Mesenchymal stem cell (in vitro differentiated cells and primary cell): ENCODE results near the gene SOCS3.

Experiments
- DNase-seq: peaks from one replicate; pipeline ENCODE4 v3.0.0-alpha.2; 2013
- H2AFZ ChIP-seq: one replicate; pipeline ENCODE4 v1.6.1; 2013; ENCODE audit warnings: low read depth, mild to moderate bottlenecking, control low read depth, inconsistent platforms, low read length, moderate library complexity
- H2AK5ac ChIP-seq: 2 replicates; pipeline ENCODE4 v1.6.1; 2013; ENCODE audit warnings: low read length, moderate library complexity, mild to moderate bottlenecking, inconsistent platforms; ENCODE audit not compliant: severe bottlenecking
- H2BK120ac ChIP-seq: one replicate; pipeline ENCODE4 v1.6.1; 2013; ENCODE audit warnings: low read depth, mild to moderate bottlenecking, inconsistent platforms, low read length, moderate library complexity
- H2BK12ac ChIP-seq, 2 experiments: one replicate each; pipeline ENCODE4 v1.6.1; 2013; ENCODE audit warnings: inconsistent platforms in 2 of 2, low read length in 2 of 2, mild to moderate bottlenecking in 2 of 2, moderate library complexity in 2 of 2, control low read depth in 1 of 2
- H2BK15ac ChIP-seq: one replicate; pipeline ENCODE4 v1.6.1; 2013; ENCODE audit warnings: mild to moderate bottlenecking, low read depth, inconsistent platforms; ENCODE audit not compliant: poor library complexity, severe bottlenecking
- H2BK5ac ChIP-seq: 2 replicates; pipeline ENCODE4 v1.6.1; 2013; ENCODE audit warnings: low read depth, mild to moderate bottlenecking, low read length, control low read depth, inconsistent platforms; ENCODE audit not compliant: poor library complexity, severe bottlenecking
- H3K14ac ChIP-seq, 2 experiments: one replicate each; pipeline ENCODE4 v1.6.1; 2013; ENCODE audit warnings: inconsistent platforms in 2 of 2, low read length in 2 of 2, control low read depth in 1 of 2, mild to moderate bottlenecking in 1 of 2, moderate library complexity in 1 of 2
- H3K18ac ChIP-seq, 2 experiments: one replicate each; pipeline ENCODE4 v1.6.1; 2013; ENCODE audit warnings: inconsistent platforms in 2 of 2, low read length in 2 of 2, control low read depth in 1 of 2, low read depth in 1 of 2, mild to moderate bottlenecking in 1 of 2
- H3K23ac ChIP-seq, 2 experiments: one replicate each; pipeline ENCODE4 v1.6.1; 2013; ENCODE audit warnings: inconsistent platforms in 2 of 2, low read length in 2 of 2, mild to moderate bottlenecking in 2 of 2, moderate library complexity in 2 of 2, control low read depth in 1 of 2
- H3K27ac ChIP-seq: 2 replicates; pipeline ENCODE4 v1.5.1; 2013; ENCODE audit warnings: mild to moderate bottlenecking, moderate library complexity, low read length, control low read depth, inconsistent platforms; ENCODE audit not compliant: poor library complexity, severe bottlenecking
- H3K27me3 ChIP-seq, 2 experiments: 2 replicates each; pipeline versions ENCODE4 v1.6.1 to v1.7.0; 2013; ENCODE audit warnings: low read length in 2 of 2, mild to moderate bottlenecking in 2 of 2, moderate library complexity in 2 of 2, control low read depth in 1 of 2, inconsistent platforms in 1 of 2; ENCODE audit not compliant: control insufficient read depth in 1 of 2, insufficient read depth in 1 of 2
- H3K36me3 ChIP-seq, 2 experiments: 2 replicates each; pipeline versions ENCODE4 v1.6.1 to v1.7.0; 2013; ENCODE audit warnings: low read length in 2 of 2, control low read depth in 1 of 2, inconsistent platforms in 1 of 2, low read depth in 1 of 2, mild to moderate bottlenecking in 1 of 2; ENCODE audit not compliant: insufficient read depth in 2 of 2, control insufficient read depth in 1 of 2
- H3K4ac ChIP-seq, 2 experiments: one replicate each; pipeline ENCODE4 v1.6.1; 2013; ENCODE audit warnings: inconsistent platforms in 2 of 2, low read length in 2 of 2, mild to moderate bottlenecking in 2 of 2, moderate library complexity in 2 of 2, control low read depth in 1 of 2, low read depth in 1 of 2
- H3K4me1 ChIP-seq: 2 replicates; pipeline ENCODE4 v1.6.1; 2013; ENCODE audit warnings: low read depth, low read length, control low read depth; ENCODE audit not compliant: control insufficient read depth, insufficient read depth
- H3K4me2 ChIP-seq: 2 replicates; pipeline ENCODE4 v1.6.1; 2013; ENCODE audit warnings: low read length, mild to moderate bottlenecking, inconsistent platforms; ENCODE audit not compliant: poor library complexity, severe bottlenecking
- H3K4me3 ChIP-seq, 2 experiments: 2 replicates each; pipeline versions ENCODE4 v1.5.1 to v1.7.0; 2013; ENCODE audit warnings: low read length in 2 of 2, mild to moderate bottlenecking in 2 of 2, control low read depth in 1 of 2, low read depth in 1 of 2; ENCODE audit not compliant: insufficient read depth in 1 of 2
- H3K79me1 ChIP-seq: replicated peaks from 2 replicates; pipeline ENCODE4 v1.6.1; 2013; ENCODE audit warnings: mild to moderate bottlenecking, control low read depth, low read length, inconsistent platforms; ENCODE audit not compliant: poor library complexity, severe bottlenecking
- H3K9ac ChIP-seq: 2 replicates; pipeline ENCODE4 v1.7.0; 2013; ENCODE audit warnings: mild to moderate bottlenecking, low read length, moderate library complexity
- H3K9me3 ChIP-seq: 2 replicates; pipeline ENCODE4 v1.7.0; 2013; ENCODE audit warnings: mild to moderate bottlenecking, low read length; ENCODE audit not compliant: control insufficient read depth
- H4K8ac ChIP-seq: one replicate; pipeline ENCODE4 v1.6.1; 2013; ENCODE audit warnings: inconsistent platforms, mild to moderate bottlenecking, low read length, moderate library complexity
- H4K91ac ChIP-seq: one replicate; pipeline ENCODE4 v1.6.1; 2013; ENCODE audit warnings: mild to moderate bottlenecking, low read length, inconsistent platforms
- WGBS: methylation state at CpG from one replicate; pipeline ENCODE4 v1.1.7; 2013; ENCODE audit warnings: mixed read lengths; 5-methylcytosine and 5-hydroxymethylcytosine counted together

SOCS3 gene

DNA sequence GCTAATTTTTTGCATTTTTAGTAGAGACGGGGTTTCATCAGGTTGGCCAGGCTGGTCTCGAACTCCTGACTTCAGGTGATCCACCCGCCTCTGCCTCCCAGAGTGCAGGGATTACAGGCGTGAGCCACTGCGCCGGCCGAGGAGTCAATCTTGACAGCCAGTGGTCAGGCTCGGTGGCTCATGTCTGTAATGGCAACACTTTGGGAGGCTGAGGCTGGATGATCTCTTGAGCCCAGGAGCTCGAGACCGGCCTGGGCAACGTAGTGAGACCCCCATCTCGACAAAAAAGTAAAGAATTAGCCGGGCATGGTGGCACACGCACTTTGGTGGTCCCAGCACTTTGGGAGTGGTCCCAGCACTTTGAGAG is 18.0 kb upstream of the SOCS3 start:
- Histone ChIP-seq H3K4ac (peak overlapping the region; percentile 92), H3K18ac (peak overlapping the region; percentile 74 to 99), H2BK120ac (peak overlapping the region; percentile 82), H3K36me3 (peaks cover 0 to 14% of the 10 kb centered on the region in 2 experiments), H3K14ac (no peak overlapping the region), H3K79me1 (no peaks in the 10 kb centered on the region), H2BK12ac (peak overlapping the region; percentile 67 to 87), H3K9me3 (no peaks in the 10 kb centered on the region), H2BK15ac (peak overlapping the region; percentile 92), H2BK5ac (peak overlapping the region; percentile 81), H3K4me3 (peak overlapping the region; percentile 97), H4K91ac (peak overlapping the region; percentile 99), H2AFZ (peak overlapping the region; percentile 68), H3K27ac (peak overlapping the region; percentile 82), H4K8ac (peak overlapping the region; percentile 100), H3K9ac (peak overlapping the region; percentile 99), H3K4me2 (peak overlapping the region; percentile 70), H2AK5ac (peak overlapping the region; percentile 29), H3K27me3 (no peaks in the 10 kb centered on the region), H3K23ac (no peak overlapping the region), H3K4me1 (peaks cover 40% of the 10 kb centered on the region)
- no peak for DNase-seq
- WGBS, result 75% methylated on average over 14 of the region's 14 CpGs

DNA sequence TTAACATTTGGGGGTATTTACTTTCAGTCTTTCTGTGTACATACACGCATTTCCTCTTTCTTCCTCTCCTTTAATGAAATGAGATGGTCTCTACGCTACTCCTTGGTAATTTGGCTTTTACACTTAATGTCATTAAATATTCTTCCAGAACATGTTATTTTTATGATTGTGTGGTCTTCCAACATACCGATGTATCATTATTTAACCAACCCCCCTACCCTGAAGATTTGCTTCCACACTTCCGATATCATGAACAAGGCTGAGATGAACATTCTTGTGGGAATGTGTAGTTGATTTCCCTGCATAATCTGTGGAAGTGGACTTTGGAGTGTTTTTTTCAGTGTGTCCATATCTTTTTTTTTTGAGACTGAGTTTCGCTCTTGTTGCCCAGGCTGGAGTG is 16.3 kb upstream of the SOCS3 start:
- no peak overlapping the region for H3K23ac ChIP-seq
- H2BK15ac ChIP-seq, result no peak overlapping the region
- no peak overlapping the region for H2BK12ac ChIP-seq
- H2AK5ac ChIP-seq, result no peak overlapping the region
- peaks cover 0 to 11% of the 10 kb centered on the region in 2 experiments for H3K36me3 ChIP-seq
- no peak overlapping the region for H3K4me2 ChIP-seq
- peaks cover 2% of the 10 kb centered on the region for H3K79me1 ChIP-seq
- H3K9me3 ChIP-seq, result no peaks in the 10 kb centered on the region
- peak overlapping the region; percentile 67 for H3K9ac ChIP-seq
- no peak for DNase-seq
- H3K27ac ChIP-seq, result peak overlapping the region; percentile 97
- no peak overlapping the region for H3K4ac ChIP-seq
- peaks cover 37% of the 10 kb centered on the region for H3K4me1 ChIP-seq
- H3K18ac ChIP-seq, result no peak overlapping the region
- no peak overlapping the region for H2BK120ac ChIP-seq
- no peak overlapping the region for H2AFZ ChIP-seq
- H3K14ac ChIP-seq, result no peak overlapping the region
- H3K27me3 ChIP-seq, result no peaks in the 10 kb centered on the region
- WGBS, result 96% methylated on average over 4 of the region's 5 CpGs
- H4K91ac ChIP-seq, result no peak overlapping the region
- no peak overlapping the region for H2BK5ac ChIP-seq
- H4K8ac ChIP-seq, result no peak overlapping the region
- H3K4me3 ChIP-seq, result peak overlapping the region in 1 of 2 experiments; percentile 20

DNA sequence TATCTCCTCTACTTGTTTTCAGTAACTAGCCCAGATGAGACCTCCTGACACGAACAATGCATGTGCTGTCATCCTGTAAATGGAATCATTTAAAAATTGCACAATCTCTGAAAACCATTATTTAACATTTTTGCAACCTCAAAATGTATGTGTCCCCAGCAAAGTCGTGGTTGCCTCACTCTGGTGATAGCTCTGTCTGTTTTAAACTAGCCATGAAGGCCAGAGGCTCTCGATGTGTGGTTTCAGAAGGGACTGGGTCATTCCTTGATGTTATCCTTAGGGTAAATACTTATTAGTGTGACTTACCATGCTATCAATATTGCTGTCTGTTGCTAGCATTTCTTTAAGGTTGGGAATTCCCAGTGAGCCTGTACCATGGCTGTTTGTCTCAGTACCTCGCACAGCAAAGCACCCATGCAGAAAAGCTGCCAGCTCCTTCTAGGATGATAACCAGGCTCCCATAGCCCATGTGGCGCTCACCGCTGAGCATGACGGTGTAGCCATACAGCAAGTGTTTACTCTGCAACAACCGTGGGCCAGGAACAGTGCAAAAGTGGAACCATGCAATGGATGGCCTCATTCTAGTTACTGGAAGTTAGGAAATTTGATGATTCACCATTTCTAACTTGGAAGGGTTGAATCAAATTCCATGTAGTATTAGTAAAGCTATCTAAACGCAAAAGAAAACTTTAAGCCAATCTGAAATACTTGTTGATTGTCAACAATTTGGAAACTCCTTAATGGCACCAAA is 15.7 kb upstream of the SOCS3 start:
- 33% methylated on average over 9 of the region's 9 CpGs for WGBS
- no peaks in the 10 kb centered on the region for H3K27me3 ChIP-seq
- peak; percentile 99 for DNase-seq
- H2BK15ac ChIP-seq, result no peak overlapping the region
- H3K4me2 ChIP-seq, result no peak overlapping the region
- H2AK5ac ChIP-seq, result peak overlapping the region; percentile 86
- peak overlapping the region in 1 of 2 experiments; percentile 52 for H3K4me3 ChIP-seq
- no peak overlapping the region for H2AFZ ChIP-seq
- peak overlapping the region; percentile 97 for H3K27ac ChIP-seq
- H3K4ac ChIP-seq, result peak overlapping the region in 1 of 2 experiments; percentile 91
- peak overlapping the region; percentile 88 for H3K9ac ChIP-seq
- H2BK12ac ChIP-seq, result peak overlapping the region; percentile 96 to 97
- peak overlapping the region; percentile 90 for H4K8ac ChIP-seq
- peak overlapping the region; percentile 85 for H2BK5ac ChIP-seq
- H3K23ac ChIP-seq, result peak overlapping the region in 1 of 2 experiments; percentile 66
- H2BK120ac ChIP-seq, result peak overlapping the region; percentile 80
- peak overlapping the region; percentile 95 for H4K91ac ChIP-seq
- H3K36me3 ChIP-seq, result peaks cover 0 to 6% of the 10 kb centered on the region in 2 experiments
- H3K4me1 ChIP-seq, result peaks cover 34% of the 10 kb centered on the region
- no peak overlapping the region for H3K14ac ChIP-seq
- H3K79me1 ChIP-seq, result peaks cover 2% of the 10 kb centered on the region
- H3K9me3 ChIP-seq, result no peaks in the 10 kb centered on the region
- H3K18ac ChIP-seq, result peak overlapping the region; percentile 94

GRCh38 chr17:78374631-78375274 is 14.9 kb upstream of the SOCS3 start:
- Histone ChIP-seq H2AK5ac (peak overlapping the region; percentile 86), H2BK120ac (peak overlapping the region; percentile 80), H3K4me3 (peak overlapping the region in 1 of 2 experiments; percentile 52), H3K9me3 (no peaks in the 10 kb centered on the region), H3K36me3 (no peaks in the 10 kb centered on the region), H2BK15ac (peak overlapping the region; percentile 56), H3K4ac (peak overlapping the region; percentile 91 to 92), H3K9ac (peak overlapping the region; percentile 88), H2AFZ (no peak overlapping the region), H4K8ac (peak overlapping the region; percentile 93), H3K23ac (peak overlapping the region in 1 of 2 experiments; percentile 66), H3K79me1 (peaks cover 2% of the 10 kb centered on the region), H2BK12ac (peak overlapping the region; percentile 96 to 97), H3K4me2 (no peak overlapping the region), H3K27ac (peak overlapping the region; percentile 97), H3K14ac (peak overlapping the region in 1 of 2 experiments; percentile 61), H3K4me1 (peaks cover 32% of the 10 kb centered on the region), H2BK5ac (peak overlapping the region; percentile 85), H4K91ac (peak overlapping the region; percentile 95), H3K18ac (peak overlapping the region; percentile 25 to 94), H3K27me3 (no peaks in the 10 kb centered on the region)
- WGBS, result 46% methylated on average over 14 of the region's 14 CpGs
- DNase-seq, result peak; percentile 90
